Activated CD4-positive, CD25-positive, alpha-beta regulatory T cell treated with anti-CD3 and anti-CD28 coated beads, Interleukin-2, amount 50 U/mL, for 24 hours (primary cell): ENCODE results near the gene CD300LB.
A peak's percentile ranks its signal among the peaks of the same experiment; 100 is the strongest.
"Not testable (repeated sequence)": the region's sequence is repeated elsewhere in the genome, so short reads cannot be mapped to it uniquely, and the experiment has no call there.

Experiments
- ATAC-seq, 2 donors: fragments of 150-1000 bp; cut with Tn5 transposase; one replicate each; pipeline ENCODE4 v1.10.0; 2021; ENCODE audit warnings: mild to moderate bottlenecking in 1 of 2, moderate library complexity in 1 of 2

Gene CD300LB

GRCh38 chr17:74531231-74531761 is at the start of gene CD300LB:
TSS of gene CD300LB (minus strand) at chr17:74531475. CDS start at chr17:74531350, 125 bp downstream.
- no peak for ATAC-seq

GRCh38 chr17:74579900-74580299 is 48.6 kb upstream of the CD300LB start:
- no peak for ATAC-seq

- no peak for ATAC-seq
Measured at GRCh38 chr17:74578979-74579378, 47.7 kb upstream of the CD300LB start.

DNA sequence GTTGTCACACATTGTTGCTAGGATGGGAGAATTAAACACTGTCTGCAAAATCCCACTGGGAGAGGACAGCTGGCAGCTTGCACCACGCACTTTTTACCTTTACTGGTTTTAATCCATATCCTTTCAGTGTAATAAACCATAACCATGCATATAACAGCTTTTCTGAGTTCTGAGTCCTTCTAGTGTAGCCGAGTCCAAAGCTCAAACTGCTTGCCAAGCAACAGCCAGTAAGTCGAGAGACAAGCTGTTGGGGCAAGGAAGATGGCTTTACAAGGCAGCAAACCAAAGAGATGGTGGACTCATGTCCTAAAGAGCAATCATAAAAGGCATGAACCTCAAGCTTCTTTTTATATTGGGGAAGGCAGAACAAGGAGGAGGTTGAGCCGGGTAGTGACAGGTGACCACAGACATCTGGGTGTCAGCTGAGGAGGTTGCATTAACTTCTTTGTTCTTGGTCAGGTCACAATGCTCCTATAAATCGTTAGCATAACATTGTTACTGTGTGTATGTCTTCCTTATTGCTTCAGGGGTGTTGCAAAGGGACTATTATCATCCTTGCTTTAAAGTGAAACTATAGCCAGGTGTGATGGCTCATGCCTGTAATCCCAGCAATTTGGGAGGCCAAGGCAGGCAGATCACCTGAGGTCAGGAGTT is 43.3 kb upstream of the CD300LB start:
- ATAC-seq, result no peak

GRCh38 chr17:74573635-74574034 is 42.4 kb upstream of the CD300LB start:
- not testable (repeated sequence) for ATAC-seq

DNA sequence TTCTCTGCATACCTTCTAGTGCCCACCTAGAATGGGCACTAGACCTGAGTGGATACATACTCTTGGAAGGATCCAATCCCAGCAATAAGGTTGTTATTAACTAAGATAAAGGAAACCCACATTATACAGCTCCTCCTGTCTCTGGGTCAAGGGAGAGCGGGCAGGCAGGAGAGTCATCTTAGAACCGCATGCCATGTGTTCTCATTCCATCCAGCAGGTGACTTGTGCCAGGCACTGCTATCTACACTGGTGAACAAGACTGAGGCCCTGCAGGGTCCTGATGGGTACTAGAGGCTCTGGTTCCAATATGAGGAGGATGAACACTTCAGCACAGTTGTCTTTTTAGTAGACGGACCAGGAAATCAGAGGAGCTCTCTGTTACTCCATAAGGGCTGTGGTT is 41.9 kb upstream of the CD300LB start:
- peak in 1 of 2 donors; percentile 18 for ATAC-seq

DNA sequence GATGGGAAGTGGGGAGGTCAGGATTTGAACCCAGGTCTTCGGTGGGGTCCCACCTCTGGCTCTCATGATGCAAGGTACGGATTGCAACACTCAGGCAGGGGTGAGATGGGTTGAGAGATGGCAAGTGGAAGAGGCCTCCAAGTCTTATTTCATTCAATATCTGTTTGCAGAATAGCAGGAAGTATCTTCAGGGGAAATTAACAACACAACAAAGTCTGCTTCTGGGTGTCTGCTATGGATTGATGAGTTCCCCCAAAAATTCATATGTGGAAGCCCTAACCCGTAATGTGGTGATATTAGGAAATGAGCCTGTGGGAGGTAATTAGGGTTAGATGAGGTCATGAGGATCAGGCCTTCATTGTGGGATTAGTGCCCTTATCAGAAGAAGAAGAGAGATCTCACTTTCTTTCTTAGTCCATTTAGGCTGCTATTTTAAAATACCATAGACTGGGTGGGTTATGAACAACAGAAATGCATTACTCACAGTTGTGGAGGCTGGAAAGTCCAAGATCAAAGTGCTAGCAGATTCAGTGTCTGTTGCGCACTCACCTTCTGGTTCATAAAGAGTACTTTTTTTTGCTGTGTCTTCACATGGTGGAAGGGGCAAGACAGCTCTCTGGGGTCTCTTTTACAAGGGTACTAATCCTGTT is 40.5 kb upstream of the CD300LB start:
- peak; percentile 33 to 53 for ATAC-seq

DNA sequence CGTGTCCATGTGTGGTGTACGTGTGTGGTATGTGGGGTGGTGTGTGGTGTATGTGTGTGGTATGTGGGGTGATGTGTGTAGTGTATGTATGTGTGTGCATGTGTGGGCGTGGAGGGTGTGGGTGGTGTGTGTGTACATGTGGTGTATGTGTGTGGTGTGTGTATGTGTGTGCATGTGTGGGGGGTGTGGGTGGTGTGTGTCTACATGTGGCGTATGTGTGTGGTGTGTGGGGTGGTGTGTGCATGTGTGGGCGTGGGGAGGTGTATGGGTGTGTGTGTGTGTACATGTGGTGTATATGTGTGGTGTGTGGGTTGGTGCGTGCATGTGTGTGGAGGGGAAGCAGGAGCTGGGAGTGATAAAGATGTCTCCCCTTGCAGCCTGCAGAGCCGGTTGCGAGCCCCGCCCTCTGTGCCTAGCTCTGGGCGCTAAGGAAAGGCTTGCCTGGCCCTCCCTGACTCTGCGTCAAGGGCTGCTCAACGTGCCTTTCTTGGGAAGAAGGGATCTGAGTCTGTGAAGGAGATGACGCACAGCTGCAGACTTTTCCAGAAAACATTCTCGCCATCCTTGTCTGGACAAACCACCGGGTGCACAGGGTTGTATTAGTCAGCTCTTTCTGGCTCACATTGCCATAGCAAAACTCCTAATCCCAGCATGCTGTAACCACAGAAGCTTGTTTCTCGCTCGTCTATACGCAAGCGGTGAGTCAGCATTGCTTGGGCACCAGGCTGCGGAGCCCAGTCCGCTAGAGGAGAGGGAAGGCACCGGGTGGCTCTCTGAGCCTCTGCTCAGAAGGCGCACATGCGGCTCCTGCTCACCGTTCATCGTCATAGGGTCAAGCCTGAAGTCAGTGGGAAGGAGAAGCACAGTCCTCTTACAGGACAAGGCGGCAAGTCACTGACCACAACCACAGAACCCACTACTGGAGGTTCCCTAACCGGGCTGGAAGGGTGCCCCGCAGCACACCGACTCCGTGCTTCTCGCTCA is 38.0 kb upstream of the CD300LB start:
- ATAC-seq, result peak; percentile 44 to 50

DNA sequence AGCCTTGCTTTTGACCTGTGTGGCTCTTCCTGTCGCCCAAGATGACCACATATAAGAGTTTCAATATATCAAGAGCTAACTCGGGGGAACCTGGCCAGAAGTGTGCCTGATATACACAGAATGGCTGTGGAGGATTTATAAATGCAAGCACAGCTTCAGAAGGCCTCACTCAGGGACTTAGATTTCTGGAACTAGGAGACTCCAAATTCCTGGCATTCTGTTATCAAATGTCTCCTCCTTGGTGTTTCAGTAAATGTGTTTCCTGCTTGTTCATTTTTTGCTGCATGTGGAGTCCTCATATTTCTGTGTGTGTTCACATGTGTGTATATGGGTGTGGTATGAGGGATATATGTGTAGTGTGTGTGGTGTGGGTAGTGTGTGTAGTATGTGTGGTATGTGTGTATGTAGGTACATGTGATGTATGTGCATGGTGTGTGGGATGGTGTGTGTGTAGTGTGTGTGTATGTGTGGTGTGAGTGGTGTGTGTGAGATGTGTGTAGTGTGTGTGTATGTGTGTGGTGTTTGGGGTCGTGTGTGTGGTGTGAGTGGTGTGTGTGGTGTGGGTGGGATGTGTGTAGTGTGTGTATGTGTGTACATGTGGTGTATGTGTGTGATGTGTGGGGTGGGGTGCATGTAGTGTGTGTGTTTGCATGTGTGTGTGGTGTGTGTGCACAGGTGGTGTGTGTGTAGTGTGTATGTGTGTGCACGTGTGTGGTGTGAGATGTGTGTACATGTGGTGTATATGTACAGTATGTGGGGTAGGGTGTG is 37.0 kb upstream of the CD300LB start:
- ATAC-seq, result no peak

- ATAC-seq, result no peak
Measured at GRCh38 chr17:74567397-74567796, 36.1 kb upstream of the CD300LB start, which contains the start of gene CD300H. TSS of gene CD300H (minus strand) at chr17:74567509.

GRCh38 chr17:74566132-74566753 is 35.0 kb upstream of the CD300LB start:
- no peak for ATAC-seq

- ATAC-seq, result no peak
Measured at GRCh38 chr17:74565126-74565525, 33.9 kb upstream of the CD300LB start.

DNA sequence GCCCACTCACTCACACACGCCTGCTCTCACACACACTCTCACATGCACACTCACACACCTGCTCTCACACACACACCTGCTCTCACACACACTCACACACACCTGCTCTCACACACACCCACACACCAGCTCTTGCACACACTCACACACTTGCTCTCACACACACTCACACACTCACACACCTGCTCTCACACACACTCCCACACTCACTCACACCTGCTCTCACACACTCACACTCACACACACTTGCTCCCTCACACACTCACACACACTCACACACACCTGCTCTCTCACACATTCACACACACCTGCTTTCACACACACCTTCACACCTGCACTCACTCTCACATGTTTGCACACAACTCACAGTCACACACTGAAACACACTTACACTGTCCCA is 32.1 kb upstream of the CD300LB start:
- no peak for ATAC-seq

DNA sequence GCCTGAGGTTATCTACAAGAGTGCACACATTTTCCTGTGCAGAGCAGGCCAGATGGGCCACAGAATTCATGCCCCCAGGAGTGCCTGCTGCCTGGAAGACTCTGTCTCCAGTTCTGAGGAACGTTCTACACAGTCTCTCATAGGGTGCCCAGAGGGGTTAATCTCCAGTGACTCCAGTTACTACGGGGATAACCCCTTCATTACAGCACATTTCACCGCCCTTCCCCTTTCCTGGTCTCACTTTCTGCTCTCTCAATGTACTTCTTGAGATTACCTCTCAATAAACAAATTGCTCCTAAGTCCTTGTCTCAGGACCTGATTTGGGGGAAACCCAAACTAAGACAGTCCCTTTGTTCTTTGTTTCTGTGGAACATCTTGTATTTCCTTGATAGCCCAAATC is 30.3 kb upstream of the CD300LB start:
- no peak for ATAC-seq

DNA sequence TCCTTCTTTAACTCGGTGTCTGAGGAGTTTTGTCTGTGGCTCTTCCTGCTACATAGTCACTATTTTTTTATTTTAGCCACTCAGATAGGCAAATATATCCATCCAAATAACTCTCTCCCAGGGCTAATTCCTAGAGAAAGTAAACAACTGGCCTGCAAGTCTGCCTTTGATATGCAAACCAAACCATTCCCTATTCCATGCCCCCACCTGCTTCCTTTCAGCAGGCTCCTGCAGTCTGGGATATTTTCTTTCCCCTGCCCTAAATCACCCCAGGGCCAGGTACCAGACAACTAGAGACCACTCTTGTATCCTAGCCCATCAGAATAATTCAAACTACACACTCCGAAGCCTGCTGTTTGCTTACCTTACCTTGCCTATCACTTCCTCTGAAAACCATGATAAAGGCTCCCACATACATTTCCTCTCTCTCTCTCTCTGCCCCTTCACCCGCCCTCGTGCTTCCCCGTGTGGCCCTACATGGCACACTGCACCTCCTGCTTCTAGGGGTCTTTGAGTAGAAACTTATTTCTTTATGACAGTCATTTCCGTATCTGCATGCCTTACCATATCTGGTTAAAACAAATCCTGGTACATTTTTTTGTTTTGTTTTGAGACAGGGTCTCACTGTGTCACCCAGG is 27.7 kb upstream of the CD300LB start:
- ATAC-seq, result no peak

- not testable (repeated sequence) for ATAC-seq
Measured at GRCh38 chr17:74558402-74558801, 27.1 kb upstream of the CD300LB start.

DNA sequence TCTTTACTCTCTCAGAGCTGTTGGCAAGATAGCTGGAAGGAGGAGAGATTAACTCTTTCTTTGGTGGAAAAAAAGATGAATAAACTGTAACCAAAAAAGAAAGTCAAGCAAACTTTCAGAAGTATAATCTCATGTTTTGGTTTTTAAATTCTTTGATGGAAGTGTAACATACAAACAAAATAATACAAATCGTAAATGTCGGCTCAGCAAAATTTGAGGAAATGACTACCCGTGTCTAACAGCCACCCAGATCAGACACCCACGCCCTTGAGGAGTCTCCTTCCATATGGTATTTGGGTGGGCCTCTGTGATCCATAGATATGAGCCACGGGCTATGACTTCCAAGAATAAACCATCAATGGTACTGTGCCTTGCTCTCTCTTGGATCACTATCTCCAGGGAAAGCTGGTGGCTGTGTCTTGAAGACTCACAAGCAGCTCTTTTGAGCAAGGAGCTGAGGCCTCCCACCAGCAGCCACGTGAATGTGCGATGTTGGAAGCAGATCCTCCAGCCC is 24.2 kb upstream of the CD300LB start:
- ATAC-seq, result no peak

- no peak for ATAC-seq
Measured at GRCh38 chr17:74554909-74555308, 23.6 kb upstream of the CD300LB start.

DNA sequence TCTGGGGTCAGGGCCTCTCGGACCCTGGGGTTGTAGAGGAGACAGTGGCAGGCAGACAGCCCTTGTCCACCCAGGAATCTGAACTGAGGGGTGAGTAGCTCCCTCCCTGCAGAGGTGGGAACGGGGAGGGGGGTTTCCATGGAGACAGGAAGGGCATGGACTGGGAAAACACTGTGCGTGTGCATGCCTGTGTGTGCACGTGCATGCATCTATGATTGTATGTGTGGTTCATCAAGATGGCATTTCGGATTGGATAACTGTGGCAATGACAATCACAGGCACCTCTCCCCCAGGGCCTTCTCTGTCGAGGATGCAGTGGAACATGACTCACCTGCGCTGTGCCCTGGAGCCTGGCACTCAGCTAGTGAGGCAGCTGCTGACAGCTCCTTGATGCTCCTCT is 20.8 kb upstream of the CD300LB start:
- no peak for ATAC-seq

DNA sequence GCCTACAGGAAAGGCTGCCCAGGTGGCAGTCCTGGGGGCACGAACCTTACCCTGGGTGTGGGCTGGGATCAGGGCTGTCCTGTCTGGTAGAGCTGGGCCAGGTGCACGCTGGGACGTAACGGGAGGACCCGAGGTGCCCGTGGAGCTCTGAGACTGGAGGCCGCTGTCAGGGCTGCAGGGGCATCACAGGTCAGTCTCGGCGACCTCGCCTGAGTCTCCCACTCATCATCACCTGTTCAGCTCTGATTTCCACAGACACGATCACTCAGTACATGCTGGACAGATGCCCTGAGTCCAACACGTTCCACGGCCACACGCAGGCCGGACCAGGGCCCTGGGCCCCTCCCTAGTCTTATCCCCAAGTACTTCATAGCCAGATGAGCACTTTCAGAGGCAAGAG is 19.3 kb upstream of the CD300LB start:
- ATAC-seq, result no peak

- ATAC-seq, result no peak
Measured at GRCh38 chr17:74549343-74549742, 18.1 kb upstream of the CD300LB start.
